H1 (cell line): ENCODE results near the gene APP. TPM values are rescaled to one million over a fixed set of nuclear protein-coding genes. Genes with fewer than 3 reads are reported as not detected.

ENCODE experiments used
- CEBPB ChIP-seq: IDR thresholded peaks from 2 replicates; pipeline ENCODE4 v1.6.1; 2012; ENCODE audit warnings: low read depth, low read length
- EZH2 ChIP-seq: fragments of 200-600 bp; sonication (generic); IDR thresholded peaks from 2 replicates; pipeline ENCODE4 v1.7.1; 2012; ENCODE audit warnings: low read depth, mild to moderate bottlenecking, moderate library complexity, low read length, inconsistent platforms; ENCODE audit not compliant: severe bottlenecking
- NRF1 ChIP-seq: IDR thresholded peaks from 2 replicates; pipeline ENCODE4 v1.6.1; 2011; ENCODE audit warnings: mild to moderate bottlenecking, low read depth, low read length, improper control_type of control experiment
- POLR2AphosphoS5 ChIP-seq: IDR thresholded peaks from 2 replicates; pipeline ENCODE4 v1.6.1; 2011; ENCODE audit warnings: low read depth, low read length
- polyA plus RNA-seq, 7 experiments: library from polyadenylated mRNA; depleted of rRNA in 3 of 7; stranded (reverse) in 5 of 7; unstranded in 2 of 7; fragments of >200 nt in 5 of 7; fragments of 200-250 nt in 2 of 7; gene quantifications; 1 replicate in 5 of 7; 2 replicates in 1 of 7; 4 replicates in 1 of 7; pipeline versions ENCODE4 v1.2.1 to v1.2.3, GENCODE V29; 2011 to 2013; ENCODE audit warnings: missing spikeins in 2 of 7, mixed read lengths in 2 of 7
- total RNA-seq: library from RNA; stranded (reverse); fragmentation: NEBNext Ultra II Directional; extraction: Animal tissue kit (Norgen Biotek cat#: 25700); gene quantifications from 2 replicates; pipeline ENCODE4 v1.2.1, GENCODE V29; 2021
- TF ChIP-seq, protein P1 (sequence below): fragments of 300-600 bp; sonication (generic); IDR thresholded peaks from 2 replicates; pipeline ENCODE4 v1.7.1; 2012; ENCODE audit warnings: low read length, moderate library complexity, mild to moderate bottlenecking, inconsistent platforms; ENCODE audit not compliant: insufficient replicate concordance

The APP gene
- total and polyA plus RNA-seq, 2 of the 8 experiments (the other 6 are each of a cell fraction or from before 2014, with no cell fraction given), result 375 to 551 TPM

GRCh38 chr21:26188422-26188821 lies 17.9 kb upstream of the APP start (continued):
- TF ChIP-seq, protein P1, sequence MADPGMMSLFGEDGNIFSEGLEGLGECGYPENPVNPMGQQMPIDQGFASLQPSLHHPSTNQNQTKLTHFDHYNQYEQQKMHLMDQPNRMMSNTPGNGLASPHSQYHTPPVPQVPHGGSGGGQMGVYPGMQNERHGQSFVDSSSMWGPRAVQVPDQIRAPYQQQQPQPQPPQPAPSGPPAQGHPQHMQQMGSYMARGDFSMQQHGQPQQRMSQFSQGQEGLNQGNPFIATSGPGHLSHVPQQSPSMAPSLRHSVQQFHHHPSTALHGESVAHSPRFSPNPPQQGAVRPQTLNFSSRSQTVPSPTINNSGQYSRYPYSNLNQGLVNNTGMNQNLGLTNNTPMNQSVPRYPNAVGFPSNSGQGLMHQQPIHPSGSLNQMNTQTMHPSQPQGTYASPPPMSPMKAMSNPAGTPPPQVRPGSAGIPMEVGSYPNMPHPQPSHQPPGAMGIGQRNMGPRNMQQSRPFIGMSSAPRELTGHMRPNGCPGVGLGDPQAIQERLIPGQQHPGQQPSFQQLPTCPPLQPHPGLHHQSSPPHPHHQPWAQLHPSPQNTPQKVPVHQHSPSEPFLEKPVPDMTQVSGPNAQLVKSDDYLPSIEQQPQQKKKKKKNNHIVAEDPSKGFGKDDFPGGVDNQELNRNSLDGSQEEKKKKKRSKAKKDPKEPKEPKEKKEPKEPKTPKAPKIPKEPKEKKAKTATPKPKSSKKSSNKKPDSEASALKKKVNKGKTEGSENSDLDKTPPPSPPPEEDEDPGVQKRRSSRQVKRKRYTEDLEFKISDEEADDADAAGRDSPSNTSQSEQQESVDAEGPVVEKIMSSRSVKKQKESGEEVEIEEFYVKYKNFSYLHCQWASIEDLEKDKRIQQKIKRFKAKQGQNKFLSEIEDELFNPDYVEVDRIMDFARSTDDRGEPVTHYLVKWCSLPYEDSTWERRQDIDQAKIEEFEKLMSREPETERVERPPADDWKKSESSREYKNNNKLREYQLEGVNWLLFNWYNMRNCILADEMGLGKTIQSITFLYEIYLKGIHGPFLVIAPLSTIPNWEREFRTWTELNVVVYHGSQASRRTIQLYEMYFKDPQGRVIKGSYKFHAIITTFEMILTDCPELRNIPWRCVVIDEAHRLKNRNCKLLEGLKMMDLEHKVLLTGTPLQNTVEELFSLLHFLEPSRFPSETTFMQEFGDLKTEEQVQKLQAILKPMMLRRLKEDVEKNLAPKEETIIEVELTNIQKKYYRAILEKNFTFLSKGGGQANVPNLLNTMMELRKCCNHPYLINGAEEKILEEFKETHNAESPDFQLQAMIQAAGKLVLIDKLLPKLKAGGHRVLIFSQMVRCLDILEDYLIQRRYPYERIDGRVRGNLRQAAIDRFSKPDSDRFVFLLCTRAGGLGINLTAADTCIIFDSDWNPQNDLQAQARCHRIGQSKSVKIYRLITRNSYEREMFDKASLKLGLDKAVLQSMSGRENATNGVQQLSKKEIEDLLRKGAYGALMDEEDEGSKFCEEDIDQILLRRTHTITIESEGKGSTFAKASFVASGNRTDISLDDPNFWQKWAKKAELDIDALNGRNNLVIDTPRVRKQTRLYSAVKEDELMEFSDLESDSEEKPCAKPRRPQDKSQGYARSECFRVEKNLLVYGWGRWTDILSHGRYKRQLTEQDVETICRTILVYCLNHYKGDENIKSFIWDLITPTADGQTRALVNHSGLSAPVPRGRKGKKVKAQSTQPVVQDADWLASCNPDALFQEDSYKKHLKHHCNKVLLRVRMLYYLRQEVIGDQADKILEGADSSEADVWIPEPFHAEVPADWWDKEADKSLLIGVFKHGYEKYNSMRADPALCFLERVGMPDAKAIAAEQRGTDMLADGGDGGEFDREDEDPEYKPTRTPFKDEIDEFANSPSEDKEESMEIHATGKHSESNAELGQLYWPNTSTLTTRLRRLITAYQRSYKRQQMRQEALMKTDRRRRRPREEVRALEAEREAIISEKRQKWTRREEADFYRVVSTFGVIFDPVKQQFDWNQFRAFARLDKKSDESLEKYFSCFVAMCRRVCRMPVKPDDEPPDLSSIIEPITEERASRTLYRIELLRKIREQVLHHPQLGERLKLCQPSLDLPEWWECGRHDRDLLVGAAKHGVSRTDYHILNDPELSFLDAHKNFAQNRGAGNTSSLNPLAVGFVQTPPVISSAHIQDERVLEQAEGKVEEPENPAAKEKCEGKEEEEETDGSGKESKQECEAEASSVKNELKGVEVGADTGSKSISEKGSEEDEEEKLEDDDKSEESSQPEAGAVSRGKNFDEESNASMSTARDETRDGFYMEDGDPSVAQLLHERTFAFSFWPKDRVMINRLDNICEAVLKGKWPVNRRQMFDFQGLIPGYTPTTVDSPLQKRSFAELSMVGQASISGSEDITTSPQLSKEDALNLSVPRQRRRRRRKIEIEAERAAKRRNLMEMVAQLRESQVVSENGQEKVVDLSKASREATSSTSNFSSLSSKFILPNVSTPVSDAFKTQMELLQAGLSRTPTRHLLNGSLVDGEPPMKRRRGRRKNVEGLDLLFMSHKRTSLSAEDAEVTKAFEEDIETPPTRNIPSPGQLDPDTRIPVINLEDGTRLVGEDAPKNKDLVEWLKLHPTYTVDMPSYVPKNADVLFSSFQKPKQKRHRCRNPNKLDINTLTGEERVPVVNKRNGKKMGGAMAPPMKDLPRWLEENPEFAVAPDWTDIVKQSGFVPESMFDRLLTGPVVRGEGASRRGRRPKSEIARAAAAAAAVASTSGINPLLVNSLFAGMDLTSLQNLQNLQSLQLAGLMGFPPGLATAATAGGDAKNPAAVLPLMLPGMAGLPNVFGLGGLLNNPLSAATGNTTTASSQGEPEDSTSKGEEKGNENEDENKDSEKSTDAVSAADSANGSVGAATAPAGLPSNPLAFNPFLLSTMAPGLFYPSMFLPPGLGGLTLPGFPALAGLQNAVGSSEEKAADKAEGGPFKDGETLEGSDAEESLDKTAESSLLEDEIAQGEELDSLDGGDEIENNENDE, result no peak
- TF ChIP-seq POLR2AphosphoS5, result no peak
- no peak for TF ChIP-seq CEBPB
- no peak for TF ChIP-seq NRF1
- TF ChIP-seq EZH2, result no peak
